ENCODE measurements around the gene KLHL22.

- TF ChIP-seq CTCF (IDR thresholded peaks at IDR 0.05; ENCODE audit: low read depth, low read length) = no peak
- TF ChIP-seq EZH2phosphoT487 (IDR thresholded peaks at IDR 0.05; ENCODE audit: low read depth) = no peak
Observed at GRCh38 chr22:20537983-20538382, 42.4 kb upstream of the KLHL22 start.
